ENCODE measurements around the gene OSBP. TPM values are rescaled to one million over a fixed set of nuclear protein-coding genes. Genes with fewer than 3 reads are reported as not detected.
A peak's percentile ranks its signal among the peaks of the same experiment; 100 is the strongest.

OSBP gene
- total and polyA plus RNA-seq, 2 experiments from 2014 or later, result 11.0 to 39.3 TPM

DNA sequence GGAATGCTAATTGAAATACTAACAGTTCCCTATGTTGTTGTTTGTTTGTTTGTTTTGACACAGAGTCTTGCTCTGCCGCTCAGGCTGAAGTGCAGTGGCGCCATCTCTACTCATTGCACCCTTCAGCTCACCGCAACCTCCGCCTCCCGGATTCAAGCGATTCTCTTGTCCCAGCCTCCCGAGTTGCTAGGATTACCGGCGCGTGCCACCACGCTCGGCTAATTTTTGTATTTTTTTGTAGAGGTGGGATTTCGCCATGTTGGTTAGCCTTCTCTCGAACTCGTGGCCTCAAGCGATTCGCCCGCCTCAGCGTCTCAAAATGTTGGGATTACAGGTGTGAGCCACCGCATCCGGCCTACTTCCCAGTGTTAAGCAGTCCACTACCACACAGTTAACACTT, 62.3 kb downstream of the OSBP start:
- H3K27ac Mint-ChIP-seq, result no peak overlapping the region
- Histone ChIP-seq H3K36me3 (ENCODE audit: insufficient read depth) (no peaks in the 10 kb centered on the region), H3K27ac (ENCODE audit: low read depth) (no peak overlapping the region), H3F3A (replicated peaks; ENCODE audit: low read depth) (0 out of 2 replicates have a peak, but pooled peaks cover 4% of the 10 kb centered on the region), H3K4me1 (ENCODE audit: insufficient read depth) (peaks cover 3% of the 10 kb centered on the region), H2AFZ (no peak overlapping the region), H3K79me2 (replicated peaks; ENCODE audit: insufficient read depth) (no peaks in the 10 kb centered on the region), H3K4me2 (0 out of 2 replicates have a peak overlapping the region, but pooled peaks have one; percentile 55), H3K27me3 (ENCODE audit: insufficient read depth) (no peaks in the 10 kb centered on the region), H3K9me2 (ENCODE audit: insufficient read depth) (no peaks in the 10 kb centered on the region), H3K4me3 (0 out of 2 replicates have a peak overlapping the region, but pooled peaks have one; percentile 65), H4K20me1 (replicated peaks; ENCODE audit: insufficient read depth) (no peaks in the 10 kb centered on the region)
- peak overlapping the region; percentile 17; the same call in 2 of the 3 replicates for H3K4me3 Mint-ChIP-seq
- peaks cover 20% of the 10 kb centered on the region; the same call in 2 of the 3 replicates for H3K9me3 Mint-ChIP-seq
- peaks cover 43% of the 10 kb centered on the region for H3K27me3 Mint-ChIP-seq (ENCODE audit: insufficient read depth, low read depth, poor library complexity)
- peaks cover 8% of the 10 kb centered on the region for H3K4me1 Mint-ChIP-seq
- H3K36me3 Mint-ChIP-seq (ENCODE audit: low read depth), result peaks cover 10% of the 10 kb centered on the region; the same call in 2 of the 3 replicates
- TF ChIP-seq, protein P1, sequence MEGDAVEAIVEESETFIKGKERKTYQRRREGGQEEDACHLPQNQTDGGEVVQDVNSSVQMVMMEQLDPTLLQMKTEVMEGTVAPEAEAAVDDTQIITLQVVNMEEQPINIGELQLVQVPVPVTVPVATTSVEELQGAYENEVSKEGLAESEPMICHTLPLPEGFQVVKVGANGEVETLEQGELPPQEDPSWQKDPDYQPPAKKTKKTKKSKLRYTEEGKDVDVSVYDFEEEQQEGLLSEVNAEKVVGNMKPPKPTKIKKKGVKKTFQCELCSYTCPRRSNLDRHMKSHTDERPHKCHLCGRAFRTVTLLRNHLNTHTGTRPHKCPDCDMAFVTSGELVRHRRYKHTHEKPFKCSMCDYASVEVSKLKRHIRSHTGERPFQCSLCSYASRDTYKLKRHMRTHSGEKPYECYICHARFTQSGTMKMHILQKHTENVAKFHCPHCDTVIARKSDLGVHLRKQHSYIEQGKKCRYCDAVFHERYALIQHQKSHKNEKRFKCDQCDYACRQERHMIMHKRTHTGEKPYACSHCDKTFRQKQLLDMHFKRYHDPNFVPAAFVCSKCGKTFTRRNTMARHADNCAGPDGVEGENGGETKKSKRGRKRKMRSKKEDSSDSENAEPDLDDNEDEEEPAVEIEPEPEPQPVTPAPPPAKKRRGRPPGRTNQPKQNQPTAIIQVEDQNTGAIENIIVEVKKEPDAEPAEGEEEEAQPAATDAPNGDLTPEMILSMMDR (conservative IDR thresholded peaks at IDR 0.05; ENCODE audit: low read depth in 2 of 2), result 0 out of 4 replicates have a peak, but pooled peaks of 1 of the 2 experiments have one; percentile 29
- TF ChIP-seq, protein P2, sequence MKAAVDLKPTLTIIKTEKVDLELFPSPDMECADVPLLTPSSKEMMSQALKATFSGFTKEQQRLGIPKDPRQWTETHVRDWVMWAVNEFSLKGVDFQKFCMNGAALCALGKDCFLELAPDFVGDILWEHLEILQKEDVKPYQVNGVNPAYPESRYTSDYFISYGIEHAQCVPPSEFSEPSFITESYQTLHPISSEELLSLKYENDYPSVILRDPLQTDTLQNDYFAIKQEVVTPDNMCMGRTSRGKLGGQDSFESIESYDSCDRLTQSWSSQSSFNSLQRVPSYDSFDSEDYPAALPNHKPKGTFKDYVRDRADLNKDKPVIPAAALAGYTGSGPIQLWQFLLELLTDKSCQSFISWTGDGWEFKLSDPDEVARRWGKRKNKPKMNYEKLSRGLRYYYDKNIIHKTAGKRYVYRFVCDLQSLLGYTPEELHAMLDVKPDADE (IDR thresholded peaks at IDR 0.05), result no peak
- TF ChIP-seq STAT1 (IDR thresholded peaks at IDR 0.05; ENCODE audit: unreplicated experiment), result no peak
- no peak for TF ChIP-seq ZNF331 (CRISPR knock-in tag; IDR thresholded peaks at IDR 0.05; ENCODE audit: low read depth)
- TF ChIP-seq NANOG (IDR thresholded peaks at IDR 0.05; ENCODE audit: borderline replicate concordance), result no peak
- DNase-seq (ENCODE audit: low spot score) (no peak), ATAC-seq (no peak)

DNA sequence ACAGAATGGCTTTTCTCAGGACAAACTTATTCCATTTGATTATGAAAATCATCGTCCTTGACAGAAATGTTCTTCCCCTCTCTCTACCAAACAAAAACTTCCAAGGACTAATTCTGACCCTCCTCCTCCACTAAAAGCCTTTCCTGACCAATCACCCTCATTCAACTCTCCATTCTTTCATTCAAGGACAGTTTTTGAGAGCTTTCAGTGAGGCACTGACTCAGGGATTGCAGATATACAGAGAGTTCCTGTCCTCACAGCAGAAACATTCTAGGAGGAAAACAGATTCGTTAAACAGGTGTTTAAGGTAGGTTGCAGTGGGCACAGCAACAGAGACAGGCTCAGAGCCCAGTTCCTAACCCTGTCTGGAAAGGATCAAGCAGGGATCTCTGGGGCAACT, 62.7 kb downstream of the OSBP start:
- Mint-ChIP-seq H3K4me3 (peak overlapping the region; percentile 82), H3K27me3 (ENCODE audit: insufficient read depth, low read depth, poor library complexity) (peaks cover 41% of the 10 kb centered on the region), H3K9me3 (peaks cover 20% of the 10 kb centered on the region; the same call in 2 of the 3 replicates), H3K27ac (no peak overlapping the region), H3K4me1 (peaks cover 12% of the 10 kb centered on the region), H3K36me3 (ENCODE audit: low read depth) (peaks cover 10% of the 10 kb centered on the region; the same call in 2 of the 3 replicates)
- H4K20me1 ChIP-seq (replicated peaks; ENCODE audit: insufficient read depth), result no peaks in the 10 kb centered on the region
- peak overlapping the region; percentile 65; the same call in 1 of the 2 replicates for H3K4me3 ChIP-seq
- no peak overlapping the region for H2AFZ ChIP-seq
- ATAC-seq (no peak), DNase-seq (ENCODE audit: low spot score) (no peak)
- no peaks in the 10 kb centered on the region for H3K79me2 ChIP-seq (replicated peaks; ENCODE audit: insufficient read depth)
- no peaks in the 10 kb centered on the region for H3K36me3 ChIP-seq (ENCODE audit: insufficient read depth)
- peak overlapping the region; percentile 55 for H3K4me2 ChIP-seq
- H3K27me3 ChIP-seq (ENCODE audit: insufficient read depth), result no peaks in the 10 kb centered on the region
- no peak overlapping the region for H3K27ac ChIP-seq (ENCODE audit: low read depth)
- peaks cover 7% of the 10 kb centered on the region for H3K4me1 ChIP-seq (ENCODE audit: insufficient read depth)
- H3K9me2 ChIP-seq (ENCODE audit: insufficient read depth), result no peaks in the 10 kb centered on the region
- H3F3A ChIP-seq (replicated peaks; ENCODE audit: low read depth), result 0 out of 2 replicates have a peak, but pooled peaks cover 4% of the 10 kb centered on the region
- TF ChIP-seq, protein P3, sequence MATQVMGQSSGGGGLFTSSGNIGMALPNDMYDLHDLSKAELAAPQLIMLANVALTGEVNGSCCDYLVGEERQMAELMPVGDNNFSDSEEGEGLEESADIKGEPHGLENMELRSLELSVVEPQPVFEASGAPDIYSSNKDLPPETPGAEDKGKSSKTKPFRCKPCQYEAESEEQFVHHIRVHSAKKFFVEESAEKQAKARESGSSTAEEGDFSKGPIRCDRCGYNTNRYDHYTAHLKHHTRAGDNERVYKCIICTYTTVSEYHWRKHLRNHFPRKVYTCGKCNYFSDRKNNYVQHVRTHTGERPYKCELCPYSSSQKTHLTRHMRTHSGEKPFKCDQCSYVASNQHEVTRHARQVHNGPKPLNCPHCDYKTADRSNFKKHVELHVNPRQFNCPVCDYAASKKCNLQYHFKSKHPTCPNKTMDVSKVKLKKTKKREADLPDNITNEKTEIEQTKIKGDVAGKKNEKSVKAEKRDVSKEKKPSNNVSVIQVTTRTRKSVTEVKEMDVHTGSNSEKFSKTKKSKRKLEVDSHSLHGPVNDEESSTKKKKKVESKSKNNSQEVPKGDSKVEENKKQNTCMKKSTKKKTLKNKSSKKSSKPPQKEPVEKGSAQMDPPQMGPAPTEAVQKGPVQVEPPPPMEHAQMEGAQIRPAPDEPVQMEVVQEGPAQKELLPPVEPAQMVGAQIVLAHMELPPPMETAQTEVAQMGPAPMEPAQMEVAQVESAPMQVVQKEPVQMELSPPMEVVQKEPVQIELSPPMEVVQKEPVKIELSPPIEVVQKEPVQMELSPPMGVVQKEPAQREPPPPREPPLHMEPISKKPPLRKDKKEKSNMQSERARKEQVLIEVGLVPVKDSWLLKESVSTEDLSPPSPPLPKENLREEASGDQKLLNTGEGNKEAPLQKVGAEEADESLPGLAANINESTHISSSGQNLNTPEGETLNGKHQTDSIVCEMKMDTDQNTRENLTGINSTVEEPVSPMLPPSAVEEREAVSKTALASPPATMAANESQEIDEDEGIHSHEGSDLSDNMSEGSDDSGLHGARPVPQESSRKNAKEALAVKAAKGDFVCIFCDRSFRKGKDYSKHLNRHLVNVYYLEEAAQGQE (IDR thresholded peaks at IDR 0.05; ENCODE audit: unreplicated experiment), result no peak
- TF ChIP-seq, protein P2 (IDR thresholded peaks at IDR 0.05), result no peak
- TF ChIP-seq, protein P1 (conservative IDR thresholded peaks at IDR 0.05; ENCODE audit: low read depth in 2 of 2), result no peak
